SK-N-DZ (cell line): ENCODE results near the gene LCK.

Experiments used
- DNase-seq: peaks from one replicate; pipeline ENCODE4 v3.0.0-alpha.2; 2015; ENCODE audit warnings: low spot score
- small RNA-seq, 2 experiments: library from RNA; depleted of rRNA; stranded (forward); fragments of <200 nt; gene quantifications; one replicate each; pipeline ENCODE3, GENCODE V24; 2014

Gene LCK

GRCh38 chr1:32318127-32318869 is 67.2 kb downstream of the LCK start:
- no peak for DNase-seq

- DNase-seq, result no peak
Observed at GRCh38 chr1:32321712-32322291, 70.7 kb downstream of the LCK start.

GRCh38 chr1:32327204-32327603 is 76.1 kb downstream of the LCK start:
- DNase-seq, result no peak

GRCh38 chr1:32329931-32330466 is 78.9 kb downstream of the LCK start:
- no peak for DNase-seq

- DNase-seq, result no peak
Observed at GRCh38 chr1:32330558-32331151, 79.6 kb downstream of the LCK start.

GRCh38 chr1:32331549-32331948 is 80.5 kb downstream of the LCK start:
- no peak for DNase-seq

GRCh38 chr1:32332290-32333079 is 81.4 kb downstream of the LCK start:
- no peak for DNase-seq

GRCh38 chr1:32333251-32333963 is 82.3 kb downstream of the LCK start:
- DNase-seq, result no peak

GRCh38 chr1:32334274-32334861 is 83.3 kb downstream of the LCK start:
- DNase-seq, result no peak

- DNase-seq, result no peak
Observed at GRCh38 chr1:32334864-32335534, 83.9 kb downstream of the LCK start.

GRCh38 chr1:32335535-32335789 is 84.4 kb downstream of the LCK start:
- no peak for DNase-seq

Small RNA genes within 50 kb of the gene (small RNA-seq; reads per million reads assigned to genes)
- gene RF00017, result 0 reads per million in 2 experiments
- gene RF00019, result 0 reads per million in 2 experiments
